WTC11 (cell line): ENCODE data around the gene NR3C2.

Experiments
- ATF3 ChIP-seq: sonication (generic); formaldehyde crosslinking; conservative IDR thresholded peaks from 2 replicates; pipeline ENCODE4 v1.8.1; 2022; ENCODE audit warnings: mild to moderate bottlenecking, missing genetic modification reagents
- CREB1 ChIP-seq: sonication (generic); formaldehyde crosslinking; IDR thresholded peaks from 2 replicates; pipeline ENCODE4 v1.8.0; 2023; ENCODE audit warnings: mild to moderate bottlenecking, missing genetic modification reagents
- CTCF ChIP-seq: fragments of 200-600 bp; IDR thresholded peaks from 2 replicates; pipeline ENCODE4 v1.8.0; 2022; ENCODE audit warnings: antibody characterized with exemption
- FOXK1 ChIP-seq: sonication (generic); formaldehyde crosslinking; IDR thresholded peaks from 2 replicates; pipeline ENCODE4 v1.8.0; 2022; ENCODE audit warnings: mild to moderate bottlenecking, moderate library complexity, missing genetic modification reagents
- IRF1 ChIP-seq: sonication (generic); formaldehyde crosslinking; IDR thresholded peaks from 2 replicates; pipeline ENCODE4 v1.8.0; 2023; ENCODE audit warnings: missing genetic modification reagents
- KAT7 ChIP-seq: sonication (generic); formaldehyde crosslinking; IDR thresholded peaks from 2 replicates; pipeline ENCODE4 v1.8.1; 2023; ENCODE audit warnings: missing genetic modification reagents, mild to moderate bottlenecking, borderline replicate concordance
- NR2C2 ChIP-seq: sonication (generic); formaldehyde crosslinking; IDR thresholded peaks from 2 replicates; pipeline ENCODE4 v1.8.0; 2022; ENCODE audit warnings: mild to moderate bottlenecking, missing genetic modification reagents
- PRDM15 ChIP-seq: sonication (generic); formaldehyde crosslinking; IDR thresholded peaks from 2 replicates; pipeline ENCODE4 v1.8.0; 2022; ENCODE audit warnings: missing genetic modification reagents
- SP1 ChIP-seq: sonication (generic); formaldehyde crosslinking; conservative IDR thresholded peaks from 2 replicates; pipeline ENCODE4 v1.8.1; 2022; ENCODE audit warnings: missing genetic modification reagents
- TP53 ChIP-seq: sonication (generic); formaldehyde crosslinking; IDR thresholded peaks from 2 replicates; pipeline ENCODE4 v1.8.1; 2023; ENCODE audit warnings: mild to moderate bottlenecking, missing genetic modification reagents
- USF1 ChIP-seq: sonication (generic); formaldehyde crosslinking; IDR thresholded peaks from 2 replicates; pipeline ENCODE4 v1.8.0; 2022; ENCODE audit warnings: mild to moderate bottlenecking, missing genetic modification reagents
- ZNF219 ChIP-seq: sonication (generic); formaldehyde crosslinking; IDR thresholded peaks from 2 replicates; pipeline ENCODE4 v1.8.0; 2023; ENCODE audit warnings: missing genetic modification reagents, mild to moderate bottlenecking, borderline replicate concordance

- TF ChIP-seq ATF3 (no peak), CTCF (no peak), FOXK1 (no peak), NR2C2 (CRISPR knock-in tag) (no peak), IRF1 (CRISPR knock-in tag) (no peak), SP1 (CRISPR knock-in tag) (no peak), TP53 (CRISPR knock-in tag) (no peak), PRDM15 (CRISPR knock-in tag) (no peak), CREB1 (no peak), USF1 (CRISPR knock-in tag) (no peak), ZNF219 (CRISPR knock-in tag) (no peak), KAT7 (CRISPR knock-in tag) (no peak)
Observed at GRCh38 chr4:148060264-148061140, 381.7 kb downstream of the NR3C2 start.
